K562 (cell line): Measurements from ENCODE around the gene TMOD3. TPM values are rescaled to one million over a fixed set of nuclear protein-coding genes. Genes with fewer than 3 reads are reported as not detected.
A peak's percentile ranks its signal among the peaks of the same experiment; 100 is the strongest.

Experiments used
- DPF2 ChIP-seq: fragments of 450-650 bp; IDR thresholded peaks from 2 replicates; pipeline ENCODE4 v1.6.1; 2016
- HCFC1 ChIP-seq: IDR thresholded peaks from 2 replicates; pipeline ENCODE4 v1.6.1; 2012; ENCODE audit warnings: low read depth, low read length, improper control_type of control experiment
- KDM2B ChIP-seq: fragments of 250-450 bp; sonication (Bioruptor Pico); IDR thresholded peaks from 2 replicates; pipeline ENCODE4 v1.8.0; 2021; ENCODE audit warnings: mild to moderate bottlenecking, moderate library complexity
- MXD1 ChIP-seq: fragments of 250-450 bp; sonication (Bioruptor Pico); IDR thresholded peaks from 2 replicates; pipeline ENCODE4 v1.8.0; 2021; ENCODE audit warnings: borderline replicate concordance, mild to moderate bottlenecking, moderate library complexity; ENCODE audit not compliant: poor library complexity, severe bottlenecking
- TAF7 ChIP-seq: fragments of 450-650 bp; IDR thresholded peaks from 2 replicates; pipeline ENCODE4 v1.6.1; 2016; ENCODE audit warnings: missing genetic modification characterization, missing compliant biosample characterization
- polyA plus RNA-seq, 8 experiments: library from polyadenylated mRNA; depleted of rRNA in 4 of 8; stranded (reverse) in 5 of 8; unstranded in 3 of 8; fragments of >200 nt; fragmentation: Nextera tagmentation in 2 of 8; fragmentation: Illumina TruSeq in 1 of 8; extraction: Ambion mirVana in 2 of 8; extraction: Trizol in 1 of 8; gene quantifications; 2 replicates each; pipeline versions ENCODE4 v1.2.1 to v1.2.3, GENCODE V29; 2011 to 2014; ENCODE audit warnings: inconsistent platforms in 1 of 8, missing spikeins in 1 of 8
- total RNA-seq, 7 experiments: library from RNA; depleted of rRNA in 6 of 7; stranded (reverse); fragments of >200 nt in 6 of 7; fragmentation: Illumina TruSeq in 2 of 7; extraction: Trizol in 2 of 7; gene quantifications; 2 replicates each; pipeline versions ENCODE4 v1.2.1 to v1.2.3, GENCODE V29; 2011 to 2021; ENCODE audit warnings: low replicate concordance in 1 of 7
- TF ChIP-seq, protein P1 (sequence below): fragments of 250-450 bp; sonication (Bioruptor Pico); IDR thresholded peaks from 2 replicates; pipeline ENCODE4 v1.5.0; 2020; ENCODE audit warnings: mild to moderate bottlenecking, borderline replicate concordance
- TF ChIP-seq, protein P2 (sequence below): fragments of 450-650 bp; IDR thresholded peaks from 2 replicates; pipeline ENCODE4 v1.6.1; 2016; ENCODE audit warnings: mild to moderate bottlenecking, moderate library complexity
- TF ChIP-seq, protein P3 (sequence below): fragments of 450-650 bp; formaldehyde crosslinking; IDR thresholded peaks from 2 replicates; pipeline ENCODE4 v1.4.0; 2022; ENCODE audit warnings: missing genetic modification characterization

Gene TMOD3
- total and polyA plus RNA-seq, 9 of the 15 experiments (the other 6 are each of a cell fraction or from before 2014, with no cell fraction given) = 6.8 to 45.0 (median 30.9) TPM

DNA sequence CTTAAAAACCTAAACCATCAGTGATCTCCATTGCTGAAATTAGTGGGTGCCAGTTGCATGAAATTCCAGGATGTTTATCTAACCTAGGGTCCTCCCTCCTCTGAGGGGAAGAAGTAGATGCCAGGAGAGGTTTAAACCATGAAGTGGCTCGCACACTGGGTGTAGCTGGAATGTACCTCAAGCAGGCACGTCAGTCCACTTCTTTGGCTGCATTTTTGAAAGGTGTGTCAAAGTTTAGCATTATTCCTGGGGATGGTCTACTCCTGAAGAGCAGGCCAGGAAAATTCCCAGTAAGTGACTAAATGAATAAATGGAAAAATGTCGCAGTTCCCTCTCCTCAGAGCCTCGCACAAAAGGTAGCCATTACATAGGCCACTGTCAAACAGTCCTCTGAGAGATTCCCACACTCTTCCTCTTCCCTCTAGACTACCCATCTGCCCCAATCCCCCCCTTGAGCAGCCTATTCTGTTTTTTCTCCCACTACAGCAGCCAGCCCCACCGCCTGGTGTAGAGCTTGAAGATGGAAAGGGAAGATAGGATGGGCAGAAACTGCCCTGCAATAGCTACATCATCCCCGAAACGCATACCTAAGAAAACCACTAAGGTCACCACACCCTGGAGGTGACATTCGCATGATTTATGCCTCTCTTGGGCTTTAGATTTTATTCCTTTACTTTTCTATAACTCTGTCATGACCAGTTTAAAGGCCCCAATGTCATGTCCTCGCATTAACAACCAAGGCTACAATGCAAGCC is 655 bp upstream of the TMOD3 start (continued):
- TF ChIP-seq MXD1 (CRISPR knock-in tag) = no peak
- TF ChIP-seq, protein P1, sequence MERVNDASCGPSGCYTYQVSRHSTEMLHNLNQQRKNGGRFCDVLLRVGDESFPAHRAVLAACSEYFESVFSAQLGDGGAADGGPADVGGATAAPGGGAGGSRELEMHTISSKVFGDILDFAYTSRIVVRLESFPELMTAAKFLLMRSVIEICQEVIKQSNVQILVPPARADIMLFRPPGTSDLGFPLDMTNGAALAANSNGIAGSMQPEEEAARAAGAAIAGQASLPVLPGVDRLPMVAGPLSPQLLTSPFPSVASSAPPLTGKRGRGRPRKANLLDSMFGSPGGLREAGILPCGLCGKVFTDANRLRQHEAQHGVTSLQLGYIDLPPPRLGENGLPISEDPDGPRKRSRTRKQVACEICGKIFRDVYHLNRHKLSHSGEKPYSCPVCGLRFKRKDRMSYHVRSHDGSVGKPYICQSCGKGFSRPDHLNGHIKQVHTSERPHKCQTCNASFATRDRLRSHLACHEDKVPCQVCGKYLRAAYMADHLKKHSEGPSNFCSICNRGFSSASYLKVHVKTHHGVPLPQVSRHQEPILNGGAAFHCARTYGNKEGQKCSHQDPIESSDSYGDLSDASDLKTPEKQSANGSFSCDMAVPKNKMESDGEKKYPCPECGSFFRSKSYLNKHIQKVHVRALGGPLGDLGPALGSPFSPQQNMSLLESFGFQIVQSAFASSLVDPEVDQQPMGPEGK (CRISPR knock-in tag) = no peak
- TF ChIP-seq, protein P2, sequence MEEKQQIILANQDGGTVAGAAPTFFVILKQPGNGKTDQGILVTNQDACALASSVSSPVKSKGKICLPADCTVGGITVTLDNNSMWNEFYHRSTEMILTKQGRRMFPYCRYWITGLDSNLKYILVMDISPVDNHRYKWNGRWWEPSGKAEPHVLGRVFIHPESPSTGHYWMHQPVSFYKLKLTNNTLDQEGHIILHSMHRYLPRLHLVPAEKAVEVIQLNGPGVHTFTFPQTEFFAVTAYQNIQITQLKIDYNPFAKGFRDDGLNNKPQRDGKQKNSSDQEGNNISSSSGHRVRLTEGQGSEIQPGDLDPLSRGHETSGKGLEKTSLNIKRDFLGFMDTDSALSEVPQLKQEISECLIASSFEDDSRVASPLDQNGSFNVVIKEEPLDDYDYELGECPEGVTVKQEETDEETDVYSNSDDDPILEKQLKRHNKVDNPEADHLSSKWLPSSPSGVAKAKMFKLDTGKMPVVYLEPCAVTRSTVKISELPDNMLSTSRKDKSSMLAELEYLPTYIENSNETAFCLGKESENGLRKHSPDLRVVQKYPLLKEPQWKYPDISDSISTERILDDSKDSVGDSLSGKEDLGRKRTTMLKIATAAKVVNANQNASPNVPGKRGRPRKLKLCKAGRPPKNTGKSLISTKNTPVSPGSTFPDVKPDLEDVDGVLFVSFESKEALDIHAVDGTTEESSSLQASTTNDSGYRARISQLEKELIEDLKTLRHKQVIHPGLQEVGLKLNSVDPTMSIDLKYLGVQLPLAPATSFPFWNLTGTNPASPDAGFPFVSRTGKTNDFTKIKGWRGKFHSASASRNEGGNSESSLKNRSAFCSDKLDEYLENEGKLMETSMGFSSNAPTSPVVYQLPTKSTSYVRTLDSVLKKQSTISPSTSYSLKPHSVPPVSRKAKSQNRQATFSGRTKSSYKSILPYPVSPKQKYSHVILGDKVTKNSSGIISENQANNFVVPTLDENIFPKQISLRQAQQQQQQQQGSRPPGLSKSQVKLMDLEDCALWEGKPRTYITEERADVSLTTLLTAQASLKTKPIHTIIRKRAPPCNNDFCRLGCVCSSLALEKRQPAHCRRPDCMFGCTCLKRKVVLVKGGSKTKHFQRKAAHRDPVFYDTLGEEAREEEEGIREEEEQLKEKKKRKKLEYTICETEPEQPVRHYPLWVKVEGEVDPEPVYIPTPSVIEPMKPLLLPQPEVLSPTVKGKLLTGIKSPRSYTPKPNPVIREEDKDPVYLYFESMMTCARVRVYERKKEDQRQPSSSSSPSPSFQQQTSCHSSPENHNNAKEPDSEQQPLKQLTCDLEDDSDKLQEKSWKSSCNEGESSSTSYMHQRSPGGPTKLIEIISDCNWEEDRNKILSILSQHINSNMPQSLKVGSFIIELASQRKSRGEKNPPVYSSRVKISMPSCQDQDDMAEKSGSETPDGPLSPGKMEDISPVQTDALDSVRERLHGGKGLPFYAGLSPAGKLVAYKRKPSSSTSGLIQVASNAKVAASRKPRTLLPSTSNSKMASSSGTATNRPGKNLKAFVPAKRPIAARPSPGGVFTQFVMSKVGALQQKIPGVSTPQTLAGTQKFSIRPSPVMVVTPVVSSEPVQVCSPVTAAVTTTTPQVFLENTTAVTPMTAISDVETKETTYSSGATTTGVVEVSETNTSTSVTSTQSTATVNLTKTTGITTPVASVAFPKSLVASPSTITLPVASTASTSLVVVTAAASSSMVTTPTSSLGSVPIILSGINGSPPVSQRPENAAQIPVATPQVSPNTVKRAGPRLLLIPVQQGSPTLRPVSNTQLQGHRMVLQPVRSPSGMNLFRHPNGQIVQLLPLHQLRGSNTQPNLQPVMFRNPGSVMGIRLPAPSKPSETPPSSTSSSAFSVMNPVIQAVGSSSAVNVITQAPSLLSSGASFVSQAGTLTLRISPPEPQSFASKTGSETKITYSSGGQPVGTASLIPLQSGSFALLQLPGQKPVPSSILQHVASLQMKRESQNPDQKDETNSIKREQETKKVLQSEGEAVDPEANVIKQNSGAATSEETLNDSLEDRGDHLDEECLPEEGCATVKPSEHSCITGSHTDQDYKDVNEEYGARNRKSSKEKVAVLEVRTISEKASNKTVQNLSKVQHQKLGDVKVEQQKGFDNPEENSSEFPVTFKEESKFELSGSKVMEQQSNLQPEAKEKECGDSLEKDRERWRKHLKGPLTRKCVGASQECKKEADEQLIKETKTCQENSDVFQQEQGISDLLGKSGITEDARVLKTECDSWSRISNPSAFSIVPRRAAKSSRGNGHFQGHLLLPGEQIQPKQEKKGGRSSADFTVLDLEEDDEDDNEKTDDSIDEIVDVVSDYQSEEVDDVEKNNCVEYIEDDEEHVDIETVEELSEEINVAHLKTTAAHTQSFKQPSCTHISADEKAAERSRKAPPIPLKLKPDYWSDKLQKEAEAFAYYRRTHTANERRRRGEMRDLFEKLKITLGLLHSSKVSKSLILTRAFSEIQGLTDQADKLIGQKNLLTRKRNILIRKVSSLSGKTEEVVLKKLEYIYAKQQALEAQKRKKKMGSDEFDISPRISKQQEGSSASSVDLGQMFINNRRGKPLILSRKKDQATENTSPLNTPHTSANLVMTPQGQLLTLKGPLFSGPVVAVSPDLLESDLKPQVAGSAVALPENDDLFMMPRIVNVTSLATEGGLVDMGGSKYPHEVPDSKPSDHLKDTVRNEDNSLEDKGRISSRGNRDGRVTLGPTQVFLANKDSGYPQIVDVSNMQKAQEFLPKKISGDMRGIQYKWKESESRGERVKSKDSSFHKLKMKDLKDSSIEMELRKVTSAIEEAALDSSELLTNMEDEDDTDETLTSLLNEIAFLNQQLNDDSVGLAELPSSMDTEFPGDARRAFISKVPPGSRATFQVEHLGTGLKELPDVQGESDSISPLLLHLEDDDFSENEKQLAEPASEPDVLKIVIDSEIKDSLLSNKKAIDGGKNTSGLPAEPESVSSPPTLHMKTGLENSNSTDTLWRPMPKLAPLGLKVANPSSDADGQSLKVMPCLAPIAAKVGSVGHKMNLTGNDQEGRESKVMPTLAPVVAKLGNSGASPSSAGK = peak; percentile 56
- no peak for TF ChIP-seq HCFC1
- TF ChIP-seq, protein P3, sequence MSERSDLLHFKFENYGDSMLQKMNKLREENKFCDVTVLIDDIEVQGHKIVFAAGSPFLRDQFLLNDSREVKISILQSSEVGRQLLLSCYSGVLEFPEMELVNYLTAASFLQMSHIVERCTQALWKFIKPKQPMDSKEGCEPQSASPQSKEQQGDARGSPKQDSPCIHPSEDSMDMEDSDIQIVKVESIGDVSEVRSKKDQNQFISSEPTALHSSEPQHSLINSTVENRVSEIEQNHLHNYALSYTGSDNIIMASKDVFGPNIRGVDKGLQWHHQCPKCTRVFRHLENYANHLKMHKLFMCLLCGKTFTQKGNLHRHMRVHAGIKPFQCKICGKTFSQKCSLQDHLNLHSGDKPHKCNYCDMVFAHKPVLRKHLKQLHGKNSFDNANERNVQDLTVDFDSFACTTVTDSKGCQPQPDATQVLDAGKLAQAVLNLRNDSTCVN (CRISPR knock-in tag) = no peak
- TF ChIP-seq KDM2B (CRISPR knock-in tag) = no peak
- peak; percentile 81 for TF ChIP-seq DPF2
- TF ChIP-seq TAF7 (tag) = 0 out of 2 replicates have a peak, but pooled peaks have one; percentile 6
